NCI-H446 (cell line): ENCODE measurements around the gene DPP10.
A peak's percentile ranks its signal among the peaks of the same experiment; 100 is the strongest.

Experiments
- DNase-seq, 2 experiments: peaks; one replicate each; lab custom pipeline; 2025; lab: John Stamatoyannopoulos, UW

DPP10 gene

DNA sequence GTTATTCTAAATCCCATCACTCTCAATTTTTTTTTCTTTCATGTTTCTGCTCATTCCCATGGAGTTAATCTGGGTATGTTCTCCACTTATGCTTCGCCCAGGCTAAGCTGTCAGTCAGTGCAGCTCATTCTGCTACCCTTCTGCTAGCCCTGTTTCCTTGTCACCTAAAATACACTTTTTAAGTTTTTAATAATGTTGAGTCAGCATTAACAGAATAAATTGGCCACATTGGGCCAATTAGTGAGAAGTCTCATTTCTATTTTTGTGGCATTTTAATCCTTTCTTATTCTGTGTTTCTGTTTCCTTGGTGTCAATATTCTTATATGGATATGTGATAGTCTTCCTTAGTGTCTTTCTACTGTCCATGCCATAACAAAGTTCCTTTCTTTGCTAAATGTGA is 1126.2 kb downstream of the DPP10 start:
- no peak for DNase-seq

DNA sequence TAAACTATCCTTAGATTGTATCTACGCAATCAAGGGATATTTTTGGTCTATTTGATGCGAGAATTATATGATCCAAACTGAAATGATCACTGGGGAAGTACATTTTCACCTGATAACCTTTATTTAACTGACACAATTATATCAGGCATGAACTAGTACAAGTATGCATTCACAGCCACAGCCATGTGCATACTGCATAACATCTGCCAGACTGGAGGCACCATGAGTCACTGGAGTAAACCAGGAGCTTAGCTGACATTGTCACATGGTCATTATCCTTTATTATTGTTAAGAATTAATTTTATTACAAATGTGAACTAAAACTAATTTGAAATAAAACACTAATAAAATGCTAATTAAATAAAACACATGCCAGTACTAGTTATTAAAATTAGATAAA is 1127.1 kb downstream of the DPP10 start:
- DNase-seq: no peak

DNA sequence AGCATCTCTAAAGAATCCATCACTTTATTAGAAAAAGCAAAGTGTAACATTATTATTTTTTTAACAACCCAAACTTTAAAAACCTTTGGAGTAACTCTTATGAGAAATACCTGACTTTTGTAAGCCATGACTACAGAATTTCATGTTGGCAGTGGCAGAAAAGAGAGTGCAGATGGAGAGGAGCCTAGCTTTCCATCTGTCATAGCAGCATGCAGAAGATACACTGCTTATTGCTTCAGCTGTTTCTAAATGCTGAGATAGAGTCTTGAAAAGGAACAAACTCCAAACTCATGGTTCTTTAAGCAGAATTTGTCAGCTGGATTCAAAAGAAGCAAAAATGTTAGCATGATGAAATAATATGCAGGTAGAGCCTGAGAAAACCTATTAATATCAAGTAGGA is 1130.3 kb downstream of the DPP10 start:
- no peak for DNase-seq

DNA sequence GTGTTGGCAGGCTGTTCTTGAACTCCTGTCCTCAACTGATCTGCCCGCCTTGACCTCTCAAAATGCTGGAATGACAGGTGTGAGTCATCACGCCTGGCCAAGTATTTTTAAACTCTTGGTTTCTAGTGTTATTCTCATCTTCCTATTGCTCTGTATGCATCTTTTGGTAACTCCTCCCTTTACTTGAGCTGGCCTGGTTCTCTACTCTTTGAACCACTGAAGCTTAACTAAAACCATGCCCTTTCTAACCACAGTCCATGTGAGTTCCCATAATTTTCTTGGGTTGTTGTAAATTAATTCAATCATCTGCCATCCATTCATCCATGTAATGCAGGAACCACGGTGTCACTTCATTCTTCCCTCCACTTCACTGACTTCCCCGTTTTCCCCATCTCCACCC is 1131.3 kb downstream of the DPP10 start:
- no peak for DNase-seq

- no peak for DNase-seq
Measured at GRCh38 chr2:115574667-115575066, 1132.2 kb downstream of the DPP10 start.

DNA sequence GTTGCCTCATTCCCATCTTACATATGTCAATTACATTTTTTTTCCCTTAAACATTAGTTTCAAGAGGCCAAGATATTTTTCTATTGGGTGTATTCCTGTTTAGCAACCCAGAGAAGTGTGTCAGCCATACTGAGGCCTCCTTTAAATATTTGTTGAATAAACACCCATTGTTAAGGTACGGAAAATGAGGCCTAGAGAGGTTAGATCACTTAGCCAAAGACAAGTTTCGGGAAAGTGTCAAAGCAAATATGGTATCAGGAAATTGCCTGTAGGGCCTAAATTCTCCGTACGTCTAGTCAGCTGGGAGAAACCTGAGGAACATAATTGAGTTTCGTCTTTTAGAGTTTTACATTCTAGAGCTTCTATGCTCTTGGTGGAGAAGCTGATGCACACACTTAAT is 1138.3 kb downstream of the DPP10 start:
- DNase-seq: no peak

GRCh38 chr2:115584507-115584906 is 1142.1 kb downstream of the DPP10 start:
- no peak for DNase-seq

- DNase-seq: no peak
Measured at GRCh38 chr2:115596659-115597375, 1154.4 kb downstream of the DPP10 start.

DNA sequence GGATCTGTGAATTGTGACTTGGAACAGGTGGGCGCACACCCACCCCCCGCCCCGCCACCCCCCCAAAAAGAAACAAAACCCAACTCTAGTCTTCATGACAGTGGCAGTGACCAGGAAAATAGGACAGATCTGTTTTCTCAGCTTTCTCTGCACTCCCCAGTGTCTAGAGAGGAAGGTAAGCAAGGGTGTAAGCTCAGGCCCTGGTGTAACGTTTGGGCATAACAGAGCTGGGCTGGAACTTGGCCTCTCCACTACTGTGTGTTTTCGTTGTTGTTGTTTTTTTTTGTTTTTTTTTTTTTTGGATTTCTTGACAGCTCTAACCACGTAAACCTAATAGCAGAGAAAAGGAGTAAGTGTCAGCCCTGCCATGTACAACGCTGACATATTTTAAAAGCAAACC is 1160.8 kb downstream of the DPP10 start:
- DNase-seq: no peak

GRCh38 chr2:115606350-115606749 is 1163.9 kb downstream of the DPP10 start:
- DNase-seq: no peak

- no peak for DNase-seq
Measured at GRCh38 chr2:115609978-115610377, 1167.5 kb downstream of the DPP10 start.

DNA sequence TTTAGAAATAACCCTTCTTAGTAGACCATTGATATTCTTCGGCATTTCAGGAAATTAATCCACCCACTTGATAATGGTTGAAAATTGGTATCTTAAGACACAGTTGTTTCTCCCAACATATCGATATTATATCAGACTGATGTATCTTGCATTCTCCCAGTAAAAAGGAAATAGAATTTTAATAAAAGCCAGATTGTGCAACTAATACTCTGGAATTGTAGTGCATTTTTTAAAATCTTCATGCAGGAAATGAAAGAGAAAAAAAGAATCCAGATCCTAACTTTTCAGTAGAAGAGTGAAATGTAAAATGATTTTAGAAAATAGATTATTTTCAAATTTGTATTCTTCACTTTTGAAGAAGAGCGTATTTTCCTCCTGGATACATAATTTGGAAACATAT is 1168.4 kb downstream of the DPP10 start:
- DNase-seq: no peak

DNA sequence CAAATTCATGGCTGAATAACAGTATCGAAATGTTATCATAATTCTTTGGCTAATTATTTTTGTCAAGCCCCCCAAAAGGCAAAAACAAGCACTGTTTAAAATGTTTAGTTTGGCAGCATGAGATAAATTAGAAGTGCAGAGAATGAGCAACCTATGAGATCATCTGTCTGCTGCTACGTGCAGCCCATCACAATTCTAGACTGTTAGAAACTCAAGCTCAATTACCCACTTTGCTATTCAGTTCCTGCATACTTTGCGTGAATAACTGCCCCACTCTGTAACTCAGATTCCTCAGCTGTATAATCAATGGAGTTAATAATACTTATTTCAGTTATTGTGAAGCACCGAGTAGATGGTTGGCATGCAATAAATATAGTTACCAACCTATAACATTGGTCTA is 1181.9 kb downstream of the DPP10 start:
- DNase-seq: no peak

GRCh38 chr2:115634578-115634977 is 1192.1 kb downstream of the DPP10 start:
- DNase-seq: no peak

DNA sequence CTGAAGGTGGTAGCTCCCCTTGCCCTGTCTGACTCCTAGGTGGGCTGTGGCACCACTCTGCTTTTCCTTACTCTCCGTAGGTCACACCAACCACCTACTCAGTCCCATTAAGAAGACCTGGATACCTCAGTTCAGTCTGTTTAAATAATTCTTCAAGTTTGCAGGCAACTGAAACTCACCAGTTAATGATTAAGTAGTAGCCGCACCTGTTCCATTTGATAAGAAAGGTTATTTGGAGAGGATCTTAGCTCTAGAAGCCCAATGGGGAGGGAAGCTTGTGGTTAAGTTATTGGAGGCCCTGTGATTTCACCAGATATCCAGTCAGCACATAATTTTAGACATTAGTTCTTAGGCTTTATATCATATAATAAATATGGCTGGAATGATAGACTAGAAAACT is 1193.0 kb downstream of the DPP10 start:
- no peak for DNase-seq

DNA sequence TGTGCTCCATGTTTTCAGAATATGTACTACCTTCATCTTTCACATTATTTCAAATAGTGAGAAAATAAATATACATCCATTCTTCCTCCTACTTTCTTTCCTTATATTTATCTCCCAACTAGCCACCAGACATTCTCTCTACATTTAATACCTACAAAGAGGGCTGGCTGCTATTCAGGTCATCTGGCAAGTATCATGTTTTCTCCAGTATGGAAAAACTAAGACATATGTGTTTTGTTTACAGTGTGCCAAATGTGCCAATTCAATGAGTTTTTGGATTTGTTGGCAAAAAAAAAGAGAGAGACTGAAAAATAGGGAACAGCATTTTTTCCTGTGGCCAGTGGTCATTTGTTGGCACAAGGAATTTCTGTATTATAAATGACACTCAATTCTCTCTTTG is 1207.3 kb downstream of the DPP10 start:
- DNase-seq: peak in 1 of 2 experiments; percentile 3

GRCh38 chr2:115650827-115651226 is 1208.4 kb downstream of the DPP10 start:
- DNase-seq: no peak

GRCh38 chr2:115652652-115653051 is 1210.2 kb downstream of the DPP10 start:
- DNase-seq: no peak

- no peak for DNase-seq
Measured at GRCh38 chr2:115654362-115654761, 1211.9 kb downstream of the DPP10 start.

- DNase-seq: no peak
Measured at GRCh38 chr2:115678129-115678528, 1235.7 kb downstream of the DPP10 start.

DNA sequence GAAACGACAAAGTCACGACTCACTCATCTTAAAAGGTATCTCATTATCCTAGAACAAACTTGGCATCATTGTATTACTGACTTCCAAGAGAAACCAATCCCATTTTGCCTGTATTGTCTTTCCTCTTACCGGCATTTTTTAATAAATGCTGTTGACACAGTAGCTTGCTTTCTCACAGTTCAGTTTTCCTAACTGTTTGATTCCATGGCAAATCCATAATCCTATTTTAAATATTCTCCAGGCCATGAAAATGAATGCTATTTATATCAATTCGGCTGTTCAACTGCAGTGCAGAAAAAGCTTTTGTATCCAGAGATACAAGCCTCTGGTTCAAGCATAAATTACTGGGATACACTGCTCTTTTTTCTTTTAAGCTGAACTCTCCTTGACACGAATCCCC is 1241.9 kb downstream of the DPP10 start:
- DNase-seq: no peak

GRCh38 chr2:115691409-115691808 is 1249.0 kb downstream of the DPP10 start:
- DNase-seq: no peak

- DNase-seq: no peak
Measured at GRCh38 chr2:115694651-115695050, 1252.2 kb downstream of the DPP10 start.

- no peak for DNase-seq
Measured at GRCh38 chr2:115733190-115733775, 1290.8 kb downstream of the DPP10 start.
